Loucy (cell line): Measurements from ENCODE around the gene ARHGAP28.

Source experiments
- H2AFZ ChIP-seq: fragments of 200-600 bp; sonication (generic); 2 replicates; pipeline ENCODE4 v1.6.0; 2016; ENCODE audit warnings: antibody characterized with exemption, mild to moderate bottlenecking, low read length, moderate library complexity
- H3F3A ChIP-seq: fragments of 200-600 bp; 2 replicates; pipeline ENCODE4 v1.6.0; 2016; ENCODE audit warnings: antibody characterized with exemption, low read depth, mild to moderate bottlenecking
- H3K27me3 ChIP-seq: fragments of 200-600 bp; sonication (generic); 2 replicates; pipeline ENCODE4 v1.6.1; 2014; ENCODE audit warnings: low read length, mild to moderate bottlenecking; ENCODE audit not compliant: insufficient read depth, poor library complexity, severe bottlenecking
- H3K36me3 ChIP-seq: fragments of 200-600 bp; sonication (generic); 2 replicates; pipeline ENCODE4 v1.6.1; 2016; ENCODE audit warnings: low read length; ENCODE audit not compliant: insufficient read depth
- H3K4me1 ChIP-seq: fragments of 200-600 bp; sonication (generic); 2 replicates; pipeline ENCODE4 v1.5.1; 2014; ENCODE audit warnings: low read length, mild to moderate bottlenecking; ENCODE audit not compliant: insufficient read depth, poor library complexity, severe bottlenecking
- H3K4me2 ChIP-seq: fragments of 200-600 bp; sonication (generic); 2 replicates; pipeline ENCODE4 v1.6.0; 2014; ENCODE audit warnings: antibody characterized with exemption, low read length, low read depth, mild to moderate bottlenecking; ENCODE audit not compliant: poor library complexity, severe bottlenecking
- H3K4me3 ChIP-seq: fragments of 200-600 bp; sonication (generic); 2 replicates; pipeline ENCODE4 v1.5.1; 2014; ENCODE audit warnings: low read length, mild to moderate bottlenecking, mixed read lengths; ENCODE audit not compliant: poor library complexity, severe bottlenecking
- H3K79me2 ChIP-seq: fragments of 200-600 bp; sonication (generic); 2 replicates; pipeline ENCODE4 v1.6.1; 2014; ENCODE audit warnings: low read length; ENCODE audit not compliant: insufficient read depth
- H3K9ac ChIP-seq: fragments of 200-600 bp; sonication (generic); 2 replicates; pipeline ENCODE4 v1.6.0; 2014; ENCODE audit warnings: mild to moderate bottlenecking, low read depth, low read length, moderate library complexity; ENCODE audit not compliant: poor library complexity, severe bottlenecking
- H3K9me2 ChIP-seq: fragments of 200-600 bp; sonication (generic); replicated peaks from 2 replicates; pipeline ENCODE4 v1.6.1; 2016; ENCODE audit warnings: low read depth, low read length, mixed read lengths
- H3K9me3 ChIP-seq: fragments of 200-600 bp; sonication (generic); 2 replicates; pipeline ENCODE4 v1.6.1; 2014; ENCODE audit warnings: mild to moderate bottlenecking, antibody characterized with exemption, low read length, low read depth; ENCODE audit not compliant: insufficient read depth
- H4K20me1 ChIP-seq: fragments of 200-600 bp; sonication (generic); 2 replicates; pipeline ENCODE4 v1.6.0; 2014; ENCODE audit warnings: antibody characterized with exemption, low read length, mild to moderate bottlenecking; ENCODE audit not compliant: insufficient read depth, poor library complexity, severe bottlenecking
- CTCF ChIP-seq: fragments of 200-600 bp; sonication (generic); conservative IDR thresholded peaks from 2 replicates; pipeline ENCODE4 v1.5.1; 2014; ENCODE audit warnings: mild to moderate bottlenecking, antibody characterized with exemption, low read length
- EZH2phosphoT487 ChIP-seq: fragments of 200-600 bp; IDR thresholded peaks from 2 replicates; pipeline ENCODE4 v1.6.1; 2018; ENCODE audit warnings: antibody characterized with exemption, mild to moderate bottlenecking, moderate library complexity, borderline replicate concordance

Gene ARHGAP28

GRCh38 chr18:6763524-6763923 is 34.0 kb downstream of the ARHGAP28 start:
- no peaks in the 10 kb centered on the region for H3K4me1 ChIP-seq
- H3K9me3 ChIP-seq = no peaks in the 10 kb centered on the region
- no peak overlapping the region for H3K4me2 ChIP-seq
- H4K20me1 ChIP-seq = no peaks in the 10 kb centered on the region
- TF ChIP-seq CTCF = no peak
- TF ChIP-seq EZH2phosphoT487 = no peak
- H3K4me3 ChIP-seq = no peak overlapping the region
- no peaks in the 10 kb centered on the region for H3F3A ChIP-seq
- H3K9me2 ChIP-seq = no peaks in the 10 kb centered on the region
- no peaks in the 10 kb centered on the region for H3K79me2 ChIP-seq
- no peak overlapping the region for H3K9ac ChIP-seq
- no peaks in the 10 kb centered on the region for H3K36me3 ChIP-seq
- no peak overlapping the region for H2AFZ ChIP-seq
- H3K27me3 ChIP-seq = no peaks in the 10 kb centered on the region

GRCh38 chr18:6764382-6764781 is 34.9 kb downstream of the ARHGAP28 start:
- Histone ChIP-seq H3K9me2 (no peaks in the 10 kb centered on the region), H3K9ac (no peak overlapping the region), H4K20me1 (no peaks in the 10 kb centered on the region), H3K4me3 (no peak overlapping the region), H2AFZ (no peak overlapping the region), H3F3A (no peaks in the 10 kb centered on the region), H3K27me3 (no peaks in the 10 kb centered on the region), H3K4me1 (no peaks in the 10 kb centered on the region), H3K4me2 (no peak overlapping the region), H3K79me2 (no peaks in the 10 kb centered on the region), H3K9me3 (no peaks in the 10 kb centered on the region), H3K36me3 (no peaks in the 10 kb centered on the region)
- TF ChIP-seq EZH2phosphoT487 = no peak
- TF ChIP-seq CTCF = no peak

- Histone ChIP-seq H3K9me2 (no peaks in the 10 kb centered on the region), H3K9ac (no peak overlapping the region), H4K20me1 (no peaks in the 10 kb centered on the region), H2AFZ (no peak overlapping the region), H3K79me2 (no peaks in the 10 kb centered on the region), H3K4me2 (no peak overlapping the region), H3K27me3 (no peaks in the 10 kb centered on the region), H3K4me1 (no peaks in the 10 kb centered on the region), H3F3A (no peaks in the 10 kb centered on the region), H3K4me3 (no peak overlapping the region), H3K36me3 (no peaks in the 10 kb centered on the region), H3K9me3 (peaks cover 3% of the 10 kb centered on the region; the same call in 1 of the 2 replicates)
- no peak for TF ChIP-seq CTCF
- TF ChIP-seq EZH2phosphoT487 = no peak
These were observed 44.3 kb downstream of the ARHGAP28 start for GRCh38 chr18:6773777-6774176.
